ENCODE results near the gene FBXL16. TPM values are rescaled to one million over a fixed set of nuclear protein-coding genes. Genes with fewer than 3 reads are reported as not detected.

The FBXL16 gene
- total and polyA plus RNA-seq, 2 of the 13 experiments (the other 11 are each of a cell fraction or from before 2014, with no cell fraction given): 0.22 to 2.0 TPM

GRCh38 chr16:700684-701584, 4.7 kb downstream of the FBXL16 start (continued):
- TF ChIP-seq PRDM10 (CRISPR knock-in tag; IDR thresholded peaks at IDR 0.05; ENCODE audit: low read depth) (no peak), ISL2 (CRISPR knock-in tag; IDR thresholded peaks at IDR 0.05) (0 out of 2 replicates have a peak, but pooled peaks have one; percentile 17), KLF11 (CRISPR knock-in tag; IDR thresholded peaks at IDR 0.05) (no peak), ZBTB8A (CRISPR knock-in tag; IDR thresholded peaks at IDR 0.05; ENCODE audit: borderline replicate concordance, low read depth) (no peak), ZNF577 (CRISPR knock-in tag; IDR thresholded peaks at IDR 0.05; ENCODE audit: borderline replicate concordance, low read depth) (no peak), ETV6 (CRISPR knock-in tag; conservative IDR thresholded peaks at IDR 0.05) (peak; percentile 88; the same call in 1 of the 2 replicates), TFAP4 (IDR thresholded peaks at IDR 0.05; ENCODE audit: borderline replicate concordance, low read depth) (no peak), GABPB1 (CRISPR knock-in tag; IDR thresholded peaks at IDR 0.05) (peak; percentile 60; the same call in 1 of the 2 replicates), THAP8 (CRISPR knock-in tag; IDR thresholded peaks at IDR 0.05; ENCODE audit: borderline replicate concordance) (no peak), ZBTB42 (CRISPR knock-in tag; IDR thresholded peaks at IDR 0.05) (no peak), RNF2 (conservative IDR thresholded peaks at IDR 0.05; ENCODE audit: low read depth) (no peak), ZNF850 (CRISPR knock-in tag; conservative IDR thresholded peaks at IDR 0.05) (no peak), ARNTL (CRISPR knock-in tag; IDR thresholded peaks at IDR 0.05) (no peak), ZNF737 (CRISPR knock-in tag; IDR thresholded peaks at IDR 0.05; ENCODE audit: borderline replicate concordance) (no peak), ISX (CRISPR knock-in tag; conservative IDR thresholded peaks at IDR 0.05) (0 out of 2 replicates have a peak, but pooled peaks have one; percentile 76), ZBTB33 (CRISPR knock-in tag; IDR thresholded peaks at IDR 0.05) (no peak), NFYC (CRISPR knock-in tag; IDR thresholded peaks at IDR 0.05) (no peak), GTF2F1 (IDR thresholded peaks at IDR 0.05; ENCODE audit: low read length) (no peak), PRMT3 (CRISPR knock-in tag; IDR thresholded peaks at IDR 0.05; ENCODE audit: borderline replicate concordance, low read depth) (peak; percentile 81; the same call in 1 of the 2 replicates), RFX3 (CRISPR knock-in tag; IDR thresholded peaks at IDR 0.05) (no peak), ZSCAN25 (CRISPR knock-in tag; IDR thresholded peaks at IDR 0.05) (peak; percentile 72; the same call in 1 of the 2 replicates), MBD4 (IDR thresholded peaks at IDR 0.05; ENCODE audit: borderline replicate concordance, low read length) (no peak)
